Endometrium (tissue), 2 donors: ENCODE measurements around the gene OBSCN.

Source experiments
- FAIRE-seq: peaks from 2 replicates; lab custom pipeline; 2012; peaks lifted over from hg19 to GRCh38; lab: Jason Lieb, UNC
- donor health status: control.
- donor health status: control.

Gene OBSCN

DNA sequence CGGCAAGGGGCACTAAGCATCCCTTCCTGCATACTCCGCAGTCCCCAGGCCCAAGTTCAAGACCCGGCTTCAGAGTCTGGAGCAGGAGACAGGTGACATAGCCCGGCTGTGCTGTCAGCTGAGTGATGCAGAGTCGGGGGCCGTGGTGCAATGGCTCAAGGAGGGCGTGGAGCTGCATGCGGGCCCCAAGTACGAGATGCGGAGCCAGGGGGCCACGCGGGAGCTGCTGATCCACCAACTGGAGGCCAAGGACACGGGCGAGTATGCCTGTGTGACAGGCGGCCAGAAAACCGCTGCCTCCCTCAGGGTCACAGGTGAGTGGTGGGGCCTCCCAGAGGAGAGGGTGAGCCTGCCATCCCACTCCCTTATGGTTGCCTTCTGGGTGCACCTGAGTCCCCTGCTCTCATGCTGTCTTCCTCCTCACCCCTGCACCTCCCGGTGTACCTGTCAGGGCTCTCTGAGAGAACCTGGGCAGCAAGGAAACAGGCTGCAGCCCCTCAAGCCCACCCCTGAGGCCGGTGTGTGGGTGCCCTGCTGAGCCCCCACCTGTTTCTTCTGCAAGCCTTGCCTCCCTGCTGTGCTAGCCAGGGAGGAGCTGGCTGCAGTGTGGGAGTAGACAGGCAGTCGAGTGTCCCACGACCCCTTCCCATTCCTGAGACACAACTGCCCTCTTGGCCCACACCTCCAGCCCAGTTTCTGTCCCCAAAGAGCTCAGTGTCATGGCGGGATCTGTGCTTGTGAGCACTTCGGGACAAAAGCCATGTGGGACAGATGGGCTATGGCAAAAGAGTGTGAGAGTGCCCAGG lies 99.6 kb downstream of the OBSCN start:
- no peak for FAIRE-seq

DNA sequence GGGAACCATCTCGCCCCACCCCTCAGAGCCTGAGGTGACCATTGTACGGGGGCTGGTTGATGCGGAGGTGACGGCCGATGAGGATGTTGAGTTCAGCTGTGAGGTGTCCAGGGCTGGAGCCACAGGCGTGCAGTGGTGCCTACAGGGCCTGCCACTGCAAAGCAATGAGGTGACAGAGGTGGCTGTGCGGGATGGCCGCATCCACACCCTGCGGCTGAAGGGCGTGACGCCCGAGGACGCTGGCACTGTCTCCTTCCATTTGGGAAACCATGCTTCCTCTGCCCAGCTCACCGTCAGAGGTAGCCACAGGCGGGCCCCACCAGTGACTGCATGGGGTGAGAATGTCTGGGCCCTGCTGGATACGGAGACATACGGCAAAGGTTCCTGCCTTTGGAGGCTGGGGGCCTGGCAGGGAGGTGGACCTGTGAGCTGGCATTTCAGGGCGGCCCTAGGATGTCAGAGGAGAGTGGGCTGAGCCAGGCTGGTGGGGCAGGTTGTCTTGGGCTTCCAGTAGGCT lies 100.3 kb downstream of the OBSCN start:
- FAIRE-seq = no peak

DNA sequence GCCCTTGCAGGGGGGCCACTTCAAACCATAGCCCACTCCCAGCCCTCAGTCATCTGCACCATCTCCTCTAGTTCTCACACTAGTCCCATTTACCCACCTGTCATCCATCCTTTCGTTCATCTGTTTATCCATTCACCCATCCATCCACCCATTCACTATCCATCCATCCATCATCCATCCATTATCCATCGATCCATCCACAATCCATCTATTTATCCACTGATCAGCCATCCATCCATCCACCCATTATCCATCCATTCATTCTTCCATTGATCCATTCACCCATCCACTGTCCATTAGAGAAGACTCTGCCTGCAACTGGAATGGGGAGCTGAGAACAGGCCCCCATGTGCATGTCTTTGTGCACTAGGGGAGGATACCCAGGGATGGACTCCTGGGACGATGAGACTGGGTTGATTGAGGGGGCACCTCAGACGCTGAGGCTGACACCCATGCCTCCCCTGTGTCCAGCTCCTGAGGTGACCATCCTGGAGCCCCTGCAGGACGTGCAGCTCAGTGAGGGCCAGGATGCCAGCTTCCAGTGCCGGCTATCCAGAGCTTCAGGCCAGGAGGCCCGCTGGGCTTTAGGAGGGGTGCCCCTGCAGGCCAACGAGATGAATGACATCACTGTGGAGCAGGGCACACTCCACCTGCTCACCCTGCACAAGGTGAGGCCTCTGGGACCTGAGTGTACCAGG lies 100.9 kb downstream of the OBSCN start:
- no peak for FAIRE-seq

DNA sequence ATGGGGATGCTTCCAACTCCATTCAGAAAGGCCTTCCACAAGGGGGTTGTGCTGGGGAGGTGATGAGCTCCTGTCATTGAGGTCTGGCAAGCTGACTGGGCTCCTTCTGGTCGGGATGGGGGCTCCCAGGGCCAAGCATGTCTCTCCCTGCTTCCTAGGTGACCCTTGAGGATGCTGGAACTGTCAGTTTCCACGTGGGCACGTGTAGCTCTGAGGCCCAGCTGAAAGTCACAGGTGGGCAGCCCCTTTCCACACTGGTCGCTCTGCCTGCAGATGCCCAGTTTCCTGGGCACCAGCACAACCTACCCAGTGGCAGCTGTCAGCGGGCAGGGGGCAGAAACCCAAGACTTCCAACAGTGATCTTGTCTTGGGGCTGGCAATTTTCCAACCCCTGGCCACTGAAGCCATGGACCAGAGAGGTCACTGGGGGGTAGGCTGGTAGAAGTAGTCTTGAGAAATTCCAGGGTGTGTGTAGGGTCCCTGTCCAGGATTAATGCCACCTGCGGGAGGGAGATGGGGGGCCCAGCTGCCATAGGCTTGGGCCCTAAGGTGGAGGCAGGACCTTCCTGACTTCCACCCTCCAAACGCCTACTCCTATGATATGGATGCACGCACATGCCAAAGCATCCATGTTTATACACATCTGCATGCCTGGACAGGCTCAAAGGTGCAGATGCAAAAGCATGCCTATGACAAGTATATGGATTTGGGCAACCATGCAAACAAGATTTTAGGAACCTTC lies 101.7 kb downstream of the OBSCN start:
- no peak for FAIRE-seq

DNA sequence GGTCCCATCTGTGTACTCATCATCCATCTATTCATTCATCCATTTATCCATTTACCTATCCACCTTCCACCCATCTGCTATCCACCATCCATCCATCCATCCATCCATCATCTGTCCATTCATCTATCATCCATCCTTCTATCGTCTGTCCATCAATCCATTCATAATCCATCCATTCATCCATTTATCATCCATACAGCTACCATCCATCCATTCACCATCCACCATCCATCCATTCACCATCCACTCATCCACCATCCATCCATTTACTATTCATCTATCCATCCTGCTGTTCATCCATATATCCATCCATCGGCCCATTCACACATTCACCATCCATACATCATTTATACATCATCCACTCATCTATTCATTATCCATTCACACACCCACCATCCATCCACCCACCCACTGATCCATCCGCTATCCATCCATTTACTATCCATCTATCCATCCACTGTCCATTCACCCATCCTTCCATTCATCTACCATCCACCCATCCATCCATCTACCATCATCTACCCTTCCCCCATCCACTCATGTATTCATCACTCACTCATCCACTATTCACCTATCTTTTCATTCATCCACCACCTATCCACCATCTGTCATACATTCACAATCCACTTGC lies 102.4 kb downstream of the OBSCN start:
- no peak for FAIRE-seq

DNA sequence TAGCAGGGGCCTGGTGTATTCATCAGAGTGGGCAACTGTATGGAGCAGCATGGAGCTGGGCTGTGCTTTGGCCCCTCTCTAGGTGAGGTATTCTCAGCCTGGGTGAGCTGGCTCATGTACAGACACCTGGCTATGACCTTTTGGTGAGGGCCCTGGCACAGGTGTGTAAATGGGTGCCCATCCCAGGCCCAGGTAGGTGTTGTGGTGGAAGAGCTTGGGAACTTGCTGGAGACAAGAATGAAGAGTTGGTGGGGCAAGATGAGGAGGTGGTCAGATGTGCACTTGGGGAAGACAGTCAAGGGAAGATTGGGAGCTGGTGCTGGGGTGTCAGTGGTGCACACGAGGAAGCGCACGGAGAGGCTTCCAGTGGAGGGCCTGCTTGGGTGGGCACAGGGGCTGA lies 103.2 kb downstream of the OBSCN start:
- no peak for FAIRE-seq

DNA sequence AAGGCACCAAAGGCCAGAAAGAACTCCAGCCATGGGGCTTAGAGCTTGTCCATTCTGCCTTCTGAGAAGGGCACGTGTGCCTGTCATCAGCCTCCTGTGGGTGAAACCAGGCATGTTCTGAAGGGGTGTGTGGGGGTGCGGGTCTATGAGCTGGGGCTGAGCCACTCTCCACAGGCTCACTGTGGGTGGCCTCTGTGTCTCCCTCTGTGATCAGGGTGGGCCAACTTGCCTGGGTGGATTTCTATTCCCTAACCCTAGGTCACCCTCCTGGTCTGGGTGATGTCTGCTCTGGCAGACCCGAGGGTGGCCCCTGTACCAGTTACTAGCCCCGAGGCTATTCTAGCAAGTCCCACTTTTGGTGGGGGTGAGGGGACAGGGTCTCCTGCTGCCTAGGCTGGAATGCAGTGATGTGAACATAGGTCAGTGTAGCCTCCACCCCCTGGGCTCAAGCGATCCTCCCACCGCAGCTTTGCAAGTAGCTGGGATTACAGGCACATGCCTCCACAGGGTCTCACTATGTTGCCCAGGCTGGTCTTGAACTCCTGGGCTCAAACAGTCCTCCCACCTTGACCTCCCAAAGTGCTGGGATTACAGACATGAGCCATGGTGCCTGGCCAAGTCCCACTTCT lies 104.4 kb downstream of the OBSCN start:
- no peak for FAIRE-seq

DNA sequence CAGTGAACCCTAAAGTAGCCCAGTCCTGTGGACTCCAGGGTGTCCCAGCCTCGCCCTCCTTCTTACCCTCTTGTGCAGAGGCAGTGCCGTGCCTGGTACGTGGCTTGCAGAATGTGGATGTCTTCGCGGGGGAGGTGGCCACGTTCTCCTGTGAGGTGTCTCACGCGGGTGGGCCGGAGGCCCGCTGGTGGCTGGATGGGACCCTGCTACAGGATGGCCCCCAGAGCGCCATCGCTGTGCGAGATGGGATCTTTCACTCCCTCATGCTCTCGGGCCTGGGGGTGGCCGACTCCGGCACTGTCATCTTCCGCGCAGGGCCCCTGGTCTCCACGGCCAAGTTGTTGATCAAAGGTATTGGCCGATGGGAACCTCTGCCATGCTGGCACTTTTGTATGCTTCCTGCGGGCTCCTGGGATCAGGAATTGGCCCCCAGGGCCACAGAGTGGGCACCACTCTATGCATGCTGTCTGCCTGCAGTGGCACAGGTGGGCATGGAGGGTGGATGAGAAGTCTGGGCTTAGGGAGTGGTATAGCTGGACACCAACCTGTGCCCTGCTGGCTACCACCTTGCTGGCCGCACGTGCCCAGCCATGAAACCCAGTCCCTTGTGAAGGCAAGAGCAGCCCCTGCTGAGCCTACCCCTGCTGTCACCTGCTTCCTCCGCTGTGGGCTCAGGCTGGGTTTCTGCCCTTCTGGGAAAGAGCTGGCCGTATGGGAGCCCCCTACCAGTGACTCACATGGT lies 105.9 kb downstream of the OBSCN start:
- no peak for FAIRE-seq

DNA sequence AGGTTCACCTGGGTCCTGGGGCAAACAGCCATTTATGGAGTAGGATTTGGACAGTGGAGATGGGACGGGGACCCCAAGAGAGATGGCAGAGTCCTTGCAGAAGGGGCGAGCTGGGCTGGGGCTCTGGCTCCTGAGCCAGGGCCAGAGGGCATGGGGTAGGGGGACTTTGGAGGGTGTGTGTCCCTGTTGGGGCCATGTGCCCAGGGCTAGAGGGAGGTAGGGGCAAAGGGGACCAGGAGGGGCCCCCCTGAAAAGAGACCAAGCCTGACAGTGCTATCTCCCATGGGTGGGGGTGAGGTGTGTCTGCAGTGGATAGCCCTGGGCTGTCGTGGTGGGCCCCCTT lies 106.4 kb downstream of the OBSCN start:
- no peak for FAIRE-seq

DNA sequence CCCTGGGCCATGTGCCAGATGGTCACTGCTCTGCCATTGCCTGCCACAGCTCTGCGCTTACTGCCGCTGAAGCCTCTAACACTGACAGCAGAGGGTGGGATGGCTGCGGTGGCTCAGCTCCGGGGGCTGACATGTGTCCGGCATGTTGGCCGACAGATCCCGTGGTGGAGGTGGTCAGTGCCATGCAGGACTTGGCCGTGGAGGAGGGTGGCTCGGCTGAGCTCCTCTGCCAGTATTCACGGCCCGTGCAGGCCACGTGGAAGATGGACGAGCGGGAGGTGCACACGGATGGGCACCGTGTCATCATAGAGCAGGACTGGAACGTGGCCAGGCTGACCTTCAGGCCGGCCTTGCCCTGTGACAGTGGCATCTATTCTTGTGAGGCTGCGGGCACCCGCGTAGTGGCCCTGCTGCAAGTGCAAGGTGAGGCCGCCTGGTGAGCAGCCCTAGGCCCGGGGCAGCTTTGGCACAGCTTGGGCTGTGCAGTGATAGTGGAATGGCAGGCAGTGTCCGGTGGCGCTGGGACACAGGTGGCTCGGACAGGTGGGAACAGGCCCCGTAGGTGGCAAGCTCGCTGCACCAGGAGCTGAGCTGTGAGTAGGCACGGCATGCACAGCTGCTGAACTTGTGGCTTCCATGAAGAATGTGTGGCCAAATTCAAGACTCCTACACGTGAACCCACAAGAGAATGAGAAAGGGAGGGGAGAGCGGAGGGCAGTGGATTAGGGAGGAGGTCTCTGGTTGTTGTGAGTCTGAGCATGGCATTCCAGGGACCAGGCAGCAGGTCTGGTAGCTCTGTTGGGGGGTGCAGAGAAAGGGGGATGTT lies 107.0 kb downstream of the OBSCN start:
- FAIRE-seq = no peak

DNA sequence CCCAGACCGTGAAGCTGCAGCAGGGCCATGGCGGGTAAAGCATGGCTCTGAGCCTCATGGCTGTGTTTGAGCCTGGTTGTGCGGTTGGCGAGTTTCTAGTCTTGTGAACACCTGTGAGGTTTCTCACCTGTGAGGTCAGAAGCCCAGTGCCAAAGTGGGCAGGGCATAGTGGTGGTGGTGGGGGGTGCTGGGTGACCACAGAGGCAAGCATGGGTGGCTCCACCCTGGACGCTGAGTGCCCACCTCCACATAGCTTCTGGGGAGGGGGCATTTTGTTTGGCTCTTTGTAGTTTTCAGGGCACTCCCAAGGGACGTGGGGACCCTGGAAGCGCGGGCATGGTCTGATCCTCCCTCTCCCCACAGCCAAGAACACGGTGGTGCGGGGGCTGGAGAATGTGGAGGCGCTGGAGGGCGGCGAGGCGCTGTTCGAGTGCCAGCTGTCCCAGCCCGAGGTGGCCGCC lies 107.7 kb downstream of the OBSCN start:
- no peak for FAIRE-seq

DNA sequence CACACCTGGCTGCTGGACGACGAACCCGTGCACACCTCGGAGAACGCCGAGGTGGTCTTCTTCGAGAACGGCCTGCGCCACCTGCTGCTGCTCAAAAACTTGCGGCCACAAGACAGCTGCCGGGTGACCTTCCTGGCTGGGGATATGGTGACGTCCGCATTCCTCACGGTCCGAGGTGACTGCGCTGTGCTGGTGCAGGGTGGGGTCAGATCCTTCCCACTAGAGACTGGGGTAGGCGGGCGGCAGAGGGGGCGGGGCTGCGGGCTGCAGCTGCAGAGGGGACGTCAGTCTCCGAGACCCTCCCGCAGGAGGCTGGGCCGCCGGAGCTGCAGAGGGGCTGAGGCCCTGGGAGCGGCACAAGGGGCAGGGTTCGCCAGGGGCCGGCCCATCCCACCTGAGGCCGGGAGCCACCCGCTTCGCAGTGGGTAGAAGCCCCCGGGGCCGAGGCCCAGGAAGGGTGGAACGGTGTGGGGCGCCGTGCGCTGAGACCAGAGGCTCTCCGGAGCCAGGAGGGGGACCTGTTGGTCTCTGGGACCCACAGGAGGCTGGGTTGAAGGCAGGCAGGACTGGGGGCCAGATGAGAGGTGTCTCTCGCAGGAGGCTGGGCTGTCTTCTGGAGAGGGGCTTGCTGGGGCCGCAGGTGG lies 108.2 kb downstream of the OBSCN start:
- no peak for FAIRE-seq

DNA sequence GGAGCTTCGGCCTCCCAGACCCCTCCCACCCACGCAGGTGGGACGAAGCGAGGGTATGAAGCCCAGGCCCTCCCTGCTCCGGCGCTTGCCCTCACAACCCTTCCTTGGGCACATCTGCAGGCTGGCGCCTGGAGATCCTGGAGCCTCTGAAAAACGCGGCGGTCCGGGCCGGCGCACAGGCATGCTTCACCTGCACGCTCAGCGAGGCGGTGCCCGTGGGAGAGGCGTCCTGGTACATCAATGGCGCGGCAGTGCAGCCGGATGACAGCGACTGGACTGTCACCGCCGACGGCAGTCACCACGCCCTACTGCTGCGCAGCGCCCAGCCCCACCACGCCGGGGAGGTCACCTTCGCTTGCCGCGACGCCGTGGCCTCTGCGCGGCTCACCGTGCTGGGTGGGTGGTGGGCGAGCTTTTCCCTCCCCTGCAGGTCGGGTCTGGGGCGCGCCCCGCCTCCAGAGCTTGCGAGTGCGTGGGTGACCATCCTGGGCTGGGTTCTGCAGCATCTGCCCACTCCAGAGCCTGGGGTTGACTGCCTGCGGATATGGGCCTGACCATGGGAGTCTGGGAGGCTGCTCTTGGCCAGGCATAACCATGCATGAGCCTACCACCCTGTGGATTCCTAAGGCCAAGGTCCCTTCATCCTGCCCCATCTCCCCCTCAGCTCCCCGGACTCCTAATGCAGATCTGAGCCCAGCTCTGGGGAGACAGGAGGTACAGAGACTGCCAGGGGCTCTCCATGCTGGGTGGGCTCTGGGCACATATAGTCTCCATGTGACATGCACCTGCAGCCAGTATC lies 108.9 kb downstream of the OBSCN start:
- FAIRE-seq = no peak

DNA sequence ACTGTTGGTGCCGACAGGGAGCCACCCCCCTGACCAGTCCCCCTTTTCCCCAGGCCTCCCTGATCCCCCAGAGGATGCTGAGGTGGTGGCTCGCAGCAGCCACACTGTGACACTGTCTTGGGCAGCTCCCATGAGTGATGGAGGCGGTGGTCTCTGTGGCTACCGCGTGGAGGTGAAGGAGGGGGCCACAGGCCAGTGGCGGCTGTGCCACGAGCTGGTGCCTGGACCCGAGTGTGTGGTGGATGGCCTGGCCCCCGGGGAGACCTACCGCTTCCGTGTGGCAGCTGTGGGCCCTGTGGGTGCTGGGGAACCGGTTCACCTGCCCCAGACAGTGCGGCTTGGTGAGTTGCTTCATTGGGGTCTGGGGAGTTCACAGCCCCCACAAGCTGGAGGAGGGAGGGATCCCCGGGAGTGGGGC lies 109.6 kb downstream of the OBSCN start:
- no peak for FAIRE-seq

DNA sequence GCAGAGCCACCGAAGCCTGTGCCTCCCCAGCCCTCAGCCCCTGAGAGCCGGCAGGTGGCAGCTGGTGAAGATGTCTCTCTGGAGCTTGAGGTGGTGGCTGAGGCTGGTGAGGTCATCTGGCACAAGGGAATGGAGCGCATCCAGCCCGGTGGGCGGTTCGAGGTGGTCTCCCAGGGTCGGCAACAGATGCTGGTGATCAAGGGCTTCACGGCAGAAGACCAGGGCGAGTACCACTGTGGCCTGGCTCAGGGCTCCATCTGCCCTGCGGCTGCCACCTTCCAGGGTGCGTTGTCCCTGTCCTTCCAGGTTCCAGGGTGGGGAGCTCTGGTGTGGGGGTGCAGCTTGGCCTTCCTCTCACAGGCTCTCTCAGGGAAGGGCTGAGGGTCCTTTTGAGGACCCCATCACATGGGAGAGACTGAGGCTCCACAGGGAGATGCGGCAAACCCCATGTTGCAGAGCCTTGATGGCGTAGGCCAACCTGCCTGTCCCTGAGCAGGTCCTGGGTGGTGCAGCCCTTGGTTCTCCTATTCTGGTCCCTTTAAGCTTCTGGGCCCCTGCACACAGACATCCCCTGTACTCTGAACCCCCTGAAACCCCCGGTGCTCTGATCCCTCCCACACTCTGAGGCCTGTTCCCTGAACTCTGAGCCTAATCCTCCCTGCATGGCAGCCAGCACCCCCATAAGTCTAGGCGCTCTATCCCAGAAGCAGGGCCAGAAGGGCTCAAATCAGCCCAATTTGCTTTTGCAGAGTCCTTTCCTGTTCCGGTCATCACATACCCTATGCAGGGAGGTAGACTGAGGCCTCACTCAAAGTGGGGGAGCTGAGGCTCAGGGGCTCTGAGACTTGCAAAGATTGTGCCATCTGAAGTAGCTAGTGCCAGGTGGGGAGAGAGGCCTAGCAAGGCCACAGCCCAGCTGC lies 110.3 kb downstream of the OBSCN start:
- no peak for FAIRE-seq

DNA sequence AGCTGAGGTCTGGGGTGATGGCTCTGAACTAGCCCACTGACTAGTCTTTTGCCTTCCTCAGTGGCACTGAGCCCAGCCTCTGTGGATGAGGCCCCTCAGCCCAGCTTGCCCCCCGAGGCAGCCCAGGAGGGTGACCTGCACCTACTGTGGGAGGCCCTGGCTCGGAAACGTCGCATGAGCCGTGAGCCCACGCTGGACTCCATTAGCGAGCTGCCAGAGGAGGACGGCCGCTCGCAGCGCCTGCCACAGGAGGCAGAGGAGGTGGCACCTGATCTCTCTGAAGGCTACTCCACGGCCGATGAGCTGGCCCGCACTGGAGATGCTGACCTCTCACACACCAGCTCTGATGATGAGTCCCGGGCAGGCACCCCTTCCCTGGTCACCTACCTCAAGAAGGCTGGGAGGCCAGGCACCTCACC lies 111.0 kb downstream of the OBSCN start:
- FAIRE-seq = no peak

DNA sequence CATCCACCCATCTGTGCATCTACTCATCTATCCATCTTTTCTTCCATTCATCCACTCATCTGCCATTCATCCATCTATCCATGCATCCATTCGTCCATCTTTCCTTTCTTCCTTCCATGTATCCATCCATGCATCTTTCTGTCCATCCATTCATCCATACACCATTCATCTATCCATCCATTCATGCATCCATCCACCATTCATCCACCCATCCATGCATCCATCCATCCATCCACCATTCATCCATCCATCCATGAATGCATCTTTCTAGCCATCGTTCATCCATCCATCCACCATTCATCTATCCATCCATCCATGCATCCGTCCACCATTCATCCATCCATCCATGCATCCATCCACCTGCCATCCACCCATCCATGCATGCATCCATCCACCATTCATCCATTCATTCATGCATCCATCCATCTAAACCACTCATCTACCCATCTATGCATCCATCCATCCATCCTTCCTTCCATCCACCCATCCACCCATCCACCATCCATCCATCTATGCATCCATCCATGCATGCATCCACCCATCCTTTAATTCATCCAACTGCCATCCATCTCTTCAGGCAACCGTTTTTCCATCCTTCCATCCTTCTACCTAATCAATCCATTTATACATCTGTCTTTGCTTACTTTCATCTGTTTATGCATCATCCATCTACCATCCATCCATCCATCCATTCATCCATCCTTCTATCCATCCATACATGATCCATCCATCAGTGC lies 111.7 kb downstream of the OBSCN start:
- no peak for FAIRE-seq
